ENCODE results near the gene IER5. TPM values are rescaled to one million over a fixed set of nuclear protein-coding genes. Genes with fewer than 3 reads are reported as not detected.

IER5 gene
- polyA plus RNA-seq, 1 donor from 2014 or later, result 8.4 TPM

GRCh38 chr1:181119093-181119989 lies 30.8 kb downstream of the IER5 start (continued):
- TF ChIP-seq, protein P1, sequence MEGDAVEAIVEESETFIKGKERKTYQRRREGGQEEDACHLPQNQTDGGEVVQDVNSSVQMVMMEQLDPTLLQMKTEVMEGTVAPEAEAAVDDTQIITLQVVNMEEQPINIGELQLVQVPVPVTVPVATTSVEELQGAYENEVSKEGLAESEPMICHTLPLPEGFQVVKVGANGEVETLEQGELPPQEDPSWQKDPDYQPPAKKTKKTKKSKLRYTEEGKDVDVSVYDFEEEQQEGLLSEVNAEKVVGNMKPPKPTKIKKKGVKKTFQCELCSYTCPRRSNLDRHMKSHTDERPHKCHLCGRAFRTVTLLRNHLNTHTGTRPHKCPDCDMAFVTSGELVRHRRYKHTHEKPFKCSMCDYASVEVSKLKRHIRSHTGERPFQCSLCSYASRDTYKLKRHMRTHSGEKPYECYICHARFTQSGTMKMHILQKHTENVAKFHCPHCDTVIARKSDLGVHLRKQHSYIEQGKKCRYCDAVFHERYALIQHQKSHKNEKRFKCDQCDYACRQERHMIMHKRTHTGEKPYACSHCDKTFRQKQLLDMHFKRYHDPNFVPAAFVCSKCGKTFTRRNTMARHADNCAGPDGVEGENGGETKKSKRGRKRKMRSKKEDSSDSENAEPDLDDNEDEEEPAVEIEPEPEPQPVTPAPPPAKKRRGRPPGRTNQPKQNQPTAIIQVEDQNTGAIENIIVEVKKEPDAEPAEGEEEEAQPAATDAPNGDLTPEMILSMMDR (IDR thresholded peaks at IDR 0.05; ENCODE audit: poor library complexity, severe bottlenecking), result no peak

GRCh38 chr1:181120924-181121323 lies 32.4 kb downstream of the IER5 start:
- Histone ChIP-seq H3K4me2 (ENCODE audit: low read length) (no peak overlapping the region), H3F3A (ENCODE audit: insufficient read depth, low read length, poor library complexity, severe bottlenecking) (peaks cover 8% of the 10 kb centered on the region), H3K4me3 (ENCODE audit: low read length) (no peak overlapping the region), H3K27ac (ENCODE audit: low read length) (no peak overlapping the region), H3K27me3 (ENCODE audit: insufficient read depth, low read depth, low read length) (no peaks in the 10 kb centered on the region), H3K9me3 (ENCODE audit: low read length) (no peaks in the 10 kb centered on the region), H3K9me2 (ENCODE audit: insufficient read depth, low read length) (no peaks in the 10 kb centered on the region), H3K9ac (ENCODE audit: low read length) (no peak overlapping the region), H2AFZ (ENCODE audit: low read depth, low read length) (no peak overlapping the region), H4K20me1 (ENCODE audit: insufficient read depth) (no peaks in the 10 kb centered on the region), H3K36me3 (ENCODE audit: insufficient read depth, low read length) (no peaks in the 10 kb centered on the region), H3K79me2 (replicated peaks; ENCODE audit: insufficient read depth, low read length) (no peaks in the 10 kb centered on the region)
- TF ChIP-seq EZH2 (IDR thresholded peaks at IDR 0.05; ENCODE audit: borderline replicate concordance, insufficient read depth, low read length, poor library complexity, severe bottlenecking) (no peak), TAF1 (IDR thresholded peaks at IDR 0.05; ENCODE audit: low read depth) (no peak), RAD21 (conservative IDR thresholded peaks at IDR 0.05) (no peak), MXI1 (conservative IDR thresholded peaks at IDR 0.05; ENCODE audit: poor library complexity, severe bottlenecking) (no peak), SMC3 (conservative IDR thresholded peaks at IDR 0.05; ENCODE audit: poor library complexity) (no peak), EP300 (conservative IDR thresholded peaks at IDR 0.05; ENCODE audit: poor library complexity, severe bottlenecking) (no peak), REST (IDR thresholded peaks at IDR 0.05; ENCODE audit: borderline replicate concordance) (no peak), POLR2AphosphoS5 (IDR thresholded peaks at IDR 0.05) (no peak)
- TF ChIP-seq, protein P1 (IDR thresholded peaks at IDR 0.05; ENCODE audit: poor library complexity, severe bottlenecking), result no peak
